Skin of body (tissue), 2 donors: ENCODE measurements around the gene CIRBP. TPM values are rescaled to one million over a fixed set of nuclear protein-coding genes. Genes with fewer than 3 reads are reported as not detected.
"Not testable (repeated sequence)": the region's sequence is repeated elsewhere in the genome, so short reads cannot be mapped to it uniquely, and the experiment has no call there.

Source experiments
- DNase-seq: peaks from one replicate; lab custom pipeline; 2025; lab: John Stamatoyannopoulos, UW
- total RNA-seq: library from RNA; depleted of rRNA; stranded (reverse); fragments of >200 nt; gene quantifications from one replicate; pipeline ENCODE4 v1.2.3, GENCODE V29; 2014

The CIRBP gene
- total RNA-seq, 1 donor from 2014 or later = 267 TPM

GRCh38 chr19:1290196-1290702, 21.1 kb downstream of the CIRBP start:
- no peak for DNase-seq

- no peak for DNase-seq
Observed at GRCh38 chr19:1290703-1291651, 21.8 kb downstream of the CIRBP start.

- DNase-seq = no peak
Observed at GRCh38 chr19:1291761-1292418, 22.8 kb downstream of the CIRBP start.

GRCh38 chr19:1292419-1293151, 23.5 kb downstream of the CIRBP start:
- DNase-seq = no peak

GRCh38 chr19:1293782-1294604, 24.9 kb downstream of the CIRBP start:
- no peak for DNase-seq

- DNase-seq = no peak
Observed at GRCh38 chr19:1294688-1295087, 25.6 kb downstream of the CIRBP start.

- no peak for DNase-seq
Observed at GRCh38 chr19:1295169-1296012, 26.3 kb downstream of the CIRBP start.

- DNase-seq = no peak
Observed at GRCh38 chr19:1296078-1296477, 26.9 kb downstream of the CIRBP start.

- DNase-seq = no peak
Observed at GRCh38 chr19:1296575-1297271, 27.6 kb downstream of the CIRBP start.

- no peak for DNase-seq
Observed at GRCh38 chr19:1298235-1298634, 29.1 kb downstream of the CIRBP start.

GRCh38 chr19:1299801-1300200, 30.7 kb downstream of the CIRBP start:
- DNase-seq = no peak

- no peak for DNase-seq
Observed at GRCh38 chr19:1300744-1301490, 31.8 kb downstream of the CIRBP start.

- no peak for DNase-seq
Observed at GRCh38 chr19:1302533-1303239, 33.6 kb downstream of the CIRBP start.

GRCh38 chr19:1304197-1304924, 35.2 kb downstream of the CIRBP start:
- DNase-seq = no peak

GRCh38 chr19:1305354-1305753, 36.2 kb downstream of the CIRBP start:
- DNase-seq = not testable (repeated sequence)

- no peak for DNase-seq
Observed at GRCh38 chr19:1307320-1307719, 38.2 kb downstream of the CIRBP start.

GRCh38 chr19:1307755-1308303, 38.7 kb downstream of the CIRBP start:
- DNase-seq = no peak
